Amniotic epithelial cell (primary cell): ENCODE results near the gene LMCD1.
A peak's percentile ranks its signal among the peaks of the same experiment; 100 is the strongest.

Source experiments
- DNase-seq: peaks from one replicate; pipeline ENCODE4 v3.0.0-alpha.2; 2010; ENCODE audit warnings: low read depth

LMCD1 gene

GRCh38 chr3:8584661-8585060, 83.0 kb downstream of the LMCD1 start:
- DNase-seq: no peak

GRCh38 chr3:8589880-8590556, 88.4 kb downstream of the LMCD1 start:
- peak; percentile 73 for DNase-seq

GRCh38 chr3:8593021-8593827, 91.6 kb downstream of the LMCD1 start:
- DNase-seq: no peak

GRCh38 chr3:8595252-8595651, 93.6 kb downstream of the LMCD1 start:
- no peak for DNase-seq

GRCh38 chr3:8595695-8596115, 94.1 kb downstream of the LMCD1 start:
- no peak for DNase-seq

GRCh38 chr3:8596321-8597218, 94.9 kb downstream of the LMCD1 start:
- no peak for DNase-seq

- DNase-seq: peak; percentile 57
Observed at GRCh38 chr3:8597219-8597853, 95.7 kb downstream of the LMCD1 start.

- DNase-seq: no peak
Observed at GRCh38 chr3:8599146-8599545, 97.5 kb downstream of the LMCD1 start.

GRCh38 chr3:8600457-8600856, 98.8 kb downstream of the LMCD1 start:
- DNase-seq: no peak

GRCh38 chr3:8603115-8603710, 101.6 kb downstream of the LMCD1 start:
- no peak for DNase-seq

- DNase-seq: no peak
Observed at GRCh38 chr3:8604006-8604405, 102.4 kb downstream of the LMCD1 start.

- no peak for DNase-seq
Observed at GRCh38 chr3:8604988-8605387, 103.4 kb downstream of the LMCD1 start.

GRCh38 chr3:8606701-8607231, 105.1 kb downstream of the LMCD1 start:
- no peak for DNase-seq

GRCh38 chr3:8607234-8608040, 105.8 kb downstream of the LMCD1 start:
- peak; percentile 79 for DNase-seq

- DNase-seq: no peak
Observed at GRCh38 chr3:8608041-8608790, 106.6 kb downstream of the LMCD1 start.

- DNase-seq: no peak
Observed at GRCh38 chr3:8608791-8609467, 107.3 kb downstream of the LMCD1 start.

- no peak for DNase-seq
Observed at GRCh38 chr3:8610951-8611350, 109.3 kb downstream of the LMCD1 start.

GRCh38 chr3:8617921-8618320, 116.3 kb downstream of the LMCD1 start:
- no peak for DNase-seq

GRCh38 chr3:8618950-8619349, 117.3 kb downstream of the LMCD1 start:
- DNase-seq: no peak
